ENCODE data around the gene PALMD. TPM values are rescaled to one million over a fixed set of nuclear protein-coding genes. Genes with fewer than 3 reads are reported as not detected.

PALMD gene
- total and polyA plus RNA-seq, 12 donors, result 81.2 to 194 (median 121) TPM

DNA sequence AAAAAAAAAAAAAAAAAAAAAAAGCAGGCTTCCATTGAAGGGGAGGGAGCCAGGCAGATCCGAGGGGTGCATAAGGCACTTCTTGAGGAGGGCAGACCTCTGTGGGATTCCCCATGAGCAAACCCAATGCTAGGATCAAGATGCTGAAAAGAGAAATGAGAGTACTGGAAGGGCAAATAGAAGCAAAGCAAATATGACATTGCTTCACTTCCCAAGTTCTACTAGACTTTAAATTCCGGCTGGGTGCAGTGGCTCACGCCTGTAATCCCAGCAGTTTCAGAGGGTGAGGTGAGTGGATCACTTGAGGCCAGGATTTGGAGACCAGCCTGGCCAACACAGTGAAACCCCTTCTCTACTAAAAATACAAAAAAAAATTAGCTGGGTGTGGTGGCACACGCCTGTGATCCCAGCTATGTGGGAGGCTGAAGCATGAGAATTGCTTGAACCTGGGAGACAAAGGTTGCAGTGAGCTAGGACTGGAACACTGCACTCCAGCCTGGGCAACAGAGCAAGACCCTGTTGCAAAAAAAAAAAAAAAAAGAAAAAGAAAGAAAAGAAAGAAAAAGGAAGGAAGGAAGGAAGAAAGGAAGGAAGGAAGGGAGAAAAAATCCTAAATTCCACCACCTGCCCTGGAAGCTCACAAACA, 23.1 kb upstream of the PALMD start:
- DNase-seq, result no peak
- H3K27ac ChIP-seq, result no peak overlapping the region
- no peaks in the 10 kb centered on the region for H3K9me3 ChIP-seq
- no peaks in the 10 kb centered on the region for H3K27me3 ChIP-seq
- H3K36me3 ChIP-seq, result no peaks in the 10 kb centered on the region
- WGBS, 2 donors, result 97 to 98% methylated on average over 4 of the region's 4 CpGs
- TF ChIP-seq, protein P1, sequence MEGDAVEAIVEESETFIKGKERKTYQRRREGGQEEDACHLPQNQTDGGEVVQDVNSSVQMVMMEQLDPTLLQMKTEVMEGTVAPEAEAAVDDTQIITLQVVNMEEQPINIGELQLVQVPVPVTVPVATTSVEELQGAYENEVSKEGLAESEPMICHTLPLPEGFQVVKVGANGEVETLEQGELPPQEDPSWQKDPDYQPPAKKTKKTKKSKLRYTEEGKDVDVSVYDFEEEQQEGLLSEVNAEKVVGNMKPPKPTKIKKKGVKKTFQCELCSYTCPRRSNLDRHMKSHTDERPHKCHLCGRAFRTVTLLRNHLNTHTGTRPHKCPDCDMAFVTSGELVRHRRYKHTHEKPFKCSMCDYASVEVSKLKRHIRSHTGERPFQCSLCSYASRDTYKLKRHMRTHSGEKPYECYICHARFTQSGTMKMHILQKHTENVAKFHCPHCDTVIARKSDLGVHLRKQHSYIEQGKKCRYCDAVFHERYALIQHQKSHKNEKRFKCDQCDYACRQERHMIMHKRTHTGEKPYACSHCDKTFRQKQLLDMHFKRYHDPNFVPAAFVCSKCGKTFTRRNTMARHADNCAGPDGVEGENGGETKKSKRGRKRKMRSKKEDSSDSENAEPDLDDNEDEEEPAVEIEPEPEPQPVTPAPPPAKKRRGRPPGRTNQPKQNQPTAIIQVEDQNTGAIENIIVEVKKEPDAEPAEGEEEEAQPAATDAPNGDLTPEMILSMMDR (IDR thresholded peaks at IDR 0.05), result no peak
- H3K4me1 ChIP-seq, result peaks cover 0 to 4% (median 0%) of the 10 kb centered on the region in 9 donors
- intact Hi-C loops (cut with DNase I), result no loop called here
- H3K4me3 ChIP-seq, result no peak overlapping the region
- ATAC-seq, result no peak

DNA sequence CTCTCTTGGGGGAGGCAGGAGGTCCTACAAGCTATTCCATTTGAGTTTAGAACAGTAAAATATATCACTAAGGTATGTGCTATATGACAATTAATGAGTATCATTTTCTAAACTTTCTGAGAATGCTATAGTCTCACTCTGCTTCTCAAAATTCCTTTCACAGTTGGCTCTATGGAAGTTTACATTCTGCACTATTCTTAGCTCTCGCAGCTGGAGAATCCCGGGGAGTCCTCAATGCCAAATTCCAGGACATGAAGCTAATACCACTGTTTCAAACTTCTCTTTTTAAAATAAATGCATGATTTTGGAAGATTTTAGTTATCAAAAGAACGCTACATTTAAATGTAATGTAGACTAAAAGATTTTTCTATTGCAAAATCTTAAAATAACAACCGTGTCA, 22.4 kb upstream of the PALMD start:
- H3K36me3 ChIP-seq, result no peaks in the 10 kb centered on the region
- DNase-seq, result no peak
- 44 to 59% methylated on average over 4 of the region's 4 CpGs for WGBS, 2 donors
- no peak overlapping the region for H3K4me3 ChIP-seq
- peaks cover 0 to 5% (median 0%) of the 10 kb centered on the region in 9 donors for H3K4me1 ChIP-seq
- H3K27ac ChIP-seq, result no peak overlapping the region
- no peaks in the 10 kb centered on the region for H3K9me3 ChIP-seq
- intact Hi-C loops (cut with DNase I), result no loop called here
- no peaks in the 10 kb centered on the region for H3K27me3 ChIP-seq
- ATAC-seq, result no peak
- TF ChIP-seq, protein P1 (IDR thresholded peaks at IDR 0.05), result no peak

- TF ChIP-seq, protein P1 (IDR thresholded peaks at IDR 0.05), result no peak
- no peaks in the 10 kb centered on the region for H3K9me3 ChIP-seq
- peaks cover 0 to 5% (median 0%) of the 10 kb centered on the region in 9 donors for H3K4me1 ChIP-seq
- no peak overlapping the region for H3K4me3 ChIP-seq
- no peak overlapping the region for H3K27ac ChIP-seq
- intact Hi-C loops (cut with DNase I), result no loop called here
- DNase-seq (no peak), ATAC-seq (no peak)
- no peaks in the 10 kb centered on the region for H3K27me3 ChIP-seq
- WGBS, 2 donors, result 63 to 69% methylated on average over 5 of the region's 5 CpGs
- H3K36me3 ChIP-seq, result no peaks in the 10 kb centered on the region
Measured at GRCh38 chr1:99627615-99628014, 18.3 kb upstream of the PALMD start.

DNA sequence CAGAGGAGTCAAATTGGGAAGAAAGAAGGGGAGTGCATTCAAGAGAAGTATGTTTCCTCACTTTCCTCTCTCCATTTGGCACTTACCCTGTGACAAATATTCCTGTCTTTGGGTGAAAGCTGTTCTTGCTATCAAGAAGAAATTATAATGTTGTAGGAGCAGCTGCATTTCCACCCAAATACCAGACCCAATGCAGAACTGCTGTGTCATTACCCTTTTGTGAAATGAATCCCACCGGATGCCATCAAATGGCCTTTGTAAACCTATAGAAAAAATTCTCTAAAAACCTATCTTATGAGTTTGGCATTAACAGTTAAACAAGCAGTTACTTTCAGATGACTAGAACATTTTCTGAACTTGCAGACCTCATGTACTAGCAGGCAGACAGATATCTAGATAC, 16.7 kb upstream of the PALMD start:
- ATAC-seq (no peak), DNase-seq (no peak)
- peaks cover 0 to 5% (median 0%) of the 10 kb centered on the region in 9 donors for H3K4me1 ChIP-seq
- H3K36me3 ChIP-seq, result no peaks in the 10 kb centered on the region
- no peaks in the 10 kb centered on the region for H3K27me3 ChIP-seq
- no peaks in the 10 kb centered on the region for H3K9me3 ChIP-seq
- TF ChIP-seq, protein P1 (IDR thresholded peaks at IDR 0.05), result no peak
- intact Hi-C loops (cut with DNase I), result no loop called here
- no peak overlapping the region for H3K27ac ChIP-seq
- WGBS, 2 donors, result 82 to 84% methylated on average over 1 of the region's 1 CpG
- no peak overlapping the region for H3K4me3 ChIP-seq
